ENCODE data around the gene ITGA6.

DNA sequence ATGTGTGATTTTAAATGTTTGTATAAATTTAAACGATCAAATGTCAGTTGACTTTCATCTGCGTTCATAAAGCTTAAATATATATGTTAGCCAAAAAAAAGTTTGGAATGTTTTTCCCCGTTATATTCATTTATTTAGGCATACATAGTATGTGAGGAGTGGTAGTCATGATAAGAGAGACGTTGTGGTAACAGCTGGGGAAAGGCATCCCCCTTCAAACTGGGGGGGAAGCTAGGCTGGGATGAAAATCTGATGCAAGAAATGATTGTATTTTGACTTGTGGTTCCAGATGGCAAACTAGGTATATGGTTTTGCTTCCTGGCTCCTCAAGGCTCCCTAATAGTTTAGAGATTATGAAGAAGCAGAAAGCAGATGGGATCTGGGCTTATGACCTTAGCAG lies 30.1 kb downstream of the ITGA6 start:
- no peak for TF ChIP-seq TAF1 (IDR thresholded peaks at IDR 0.05; ENCODE audit: low read depth, low read length)
- TF ChIP-seq POLR2A (IDR thresholded peaks at IDR 0.05; ENCODE audit: low read depth, low read length): no peak
- TF ChIP-seq POLR2AphosphoS5 (IDR thresholded peaks at IDR 0.05; ENCODE audit: low read depth, low read length): no peak
- TF ChIP-seq SPI1 (IDR thresholded peaks at IDR 0.05; ENCODE audit: low read depth, low read length): no peak
